ENCODE results near the gene MRGPRF. TPM values are rescaled to one million over a fixed set of nuclear protein-coding genes. Genes with fewer than 3 reads are reported as not detected.

MRGPRF gene
- total RNA-seq, 1 experiment from 2014 or later = 0.76 TPM

- H3K9me3 ChIP-seq (ENCODE audit: control insufficient read depth in 1 of 2, insufficient read depth in 1 of 2, low read depth in 1 of 2, low read length in 2 of 2) = no peaks in the 10 kb centered on the region
- H3K36me3 ChIP-seq (ENCODE audit: control insufficient read depth in 1 of 2, insufficient read depth in 2 of 2, low read length in 2 of 2) = no peaks in the 10 kb centered on the region
- no peak for TF ChIP-seq FOSL1 (IDR thresholded peaks at IDR 0.05; ENCODE audit: low read depth)
- no peak for TF ChIP-seq EZH2phosphoT487 (IDR thresholded peaks at IDR 0.05; ENCODE audit: borderline replicate concordance)
- no peak for TF ChIP-seq POLR2A (IDR thresholded peaks at IDR 0.05; ENCODE audit: borderline replicate concordance, extremely low read depth, insufficient read depth, insufficient read length)
- no peak for TF ChIP-seq ELF1 (IDR thresholded peaks at IDR 0.05; ENCODE audit: borderline replicate concordance, low read depth)
- no peak for TF ChIP-seq CBX3 (IDR thresholded peaks at IDR 0.05; ENCODE audit: low read depth)
- H2AFZ ChIP-seq (ENCODE audit: low read depth, low read length, poor library complexity, severe bottlenecking) = no peak overlapping the region
- H3K9ac ChIP-seq (ENCODE audit: low read length) = no peak overlapping the region
- ChIA-PET POLR2A (no interaction called here), CTCF (interaction anchor here (0.7 kb wide), 1 partner anchor 41 kb away, joined by 3 read pairs; no protein-coding TSS in a partner anchor), RAD21 (ENCODE audit: low non-redundant PET in 1 of 2, low total read pairs in 2 of 2, uncharacterized antibody in 2 of 2, unreplicated experiment in 2 of 2) (no interaction called here)
- peaks cover 8 to 30% of the 10 kb centered on the region in 2 experiments for H3K4me1 ChIP-seq (ENCODE audit: control insufficient read depth in 1 of 2, insufficient read depth in 2 of 2, low read length in 2 of 2)
- no peak for DNase-seq (ENCODE audit: low read depth, low spot score)
- H3K4me2 ChIP-seq (ENCODE audit: low read length) = no peak overlapping the region
- H3K4me3 ChIP-seq (replicated peaks in 1 of 2; ENCODE audit: low read depth in 1 of 2, low read length in 2 of 2) = no peak overlapping the region
- no peak overlapping the region for H3K27ac ChIP-seq (ENCODE audit: low read depth, low read length)
- no TSS peak for BruUV-seq (replicated peaks)
- no peak for ATAC-seq
- H4K20me1 ChIP-seq (ENCODE audit: insufficient read depth) = no peaks in the 10 kb centered on the region
- intact Hi-C loops (cut with micrococcal nuclease) = no loop called here
- no peaks in the 10 kb centered on the region for H3K27me3 ChIP-seq (ENCODE audit: insufficient read depth, low read length)
- H3K9me2 ChIP-seq (ENCODE audit: insufficient read depth) = no peaks in the 10 kb centered on the region
- H3K79me2 ChIP-seq (ENCODE audit: insufficient read depth, low read length) = no peaks in the 10 kb centered on the region
These were observed 9.7 kb downstream of the MRGPRF start for GRCh38 chr11:69003301-69003865.

- ChIA-PET RAD21 (ENCODE audit: low non-redundant PET in 1 of 2, low total read pairs in 2 of 2, uncharacterized antibody in 2 of 2, unreplicated experiment in 2 of 2) (no interaction called here), CTCF (interaction anchor here (0.7 kb wide), 1 partner anchor 42 kb away, joined by 3 read pairs; no protein-coding TSS in a partner anchor), POLR2A (no interaction called here)
- no peaks in the 10 kb centered on the region for H4K20me1 ChIP-seq (ENCODE audit: insufficient read depth)
- no peak for DNase-seq (ENCODE audit: low read depth, low spot score)
- H3K79me2 ChIP-seq (ENCODE audit: insufficient read depth, low read length) = no peaks in the 10 kb centered on the region
- H3K27me3 ChIP-seq (ENCODE audit: insufficient read depth, low read length) = no peaks in the 10 kb centered on the region
- ATAC-seq = no peak
- H2AFZ ChIP-seq (ENCODE audit: low read depth, low read length, poor library complexity, severe bottlenecking) = no peak overlapping the region
- no peak overlapping the region for H3K4me2 ChIP-seq (ENCODE audit: low read length)
- no peak overlapping the region for H3K27ac ChIP-seq (ENCODE audit: low read depth, low read length)
- H3K4me3 ChIP-seq (replicated peaks in 1 of 2; ENCODE audit: low read depth in 1 of 2, low read length in 2 of 2) = no peak overlapping the region
- H3K9ac ChIP-seq (ENCODE audit: low read length) = no peak overlapping the region
- no peaks in the 10 kb centered on the region for H3K9me3 ChIP-seq (ENCODE audit: control insufficient read depth in 1 of 2, insufficient read depth in 1 of 2, low read depth in 1 of 2, low read length in 2 of 2)
- no TSS peak for BruUV-seq (replicated peaks)
- no peaks in the 10 kb centered on the region for H3K36me3 ChIP-seq (ENCODE audit: control insufficient read depth in 1 of 2, insufficient read depth in 2 of 2, low read length in 2 of 2)
- H3K4me1 ChIP-seq (ENCODE audit: control insufficient read depth in 1 of 2, insufficient read depth in 2 of 2, low read length in 2 of 2) = peaks cover under 1 to 23% of the 10 kb centered on the region in 2 experiments
- TF ChIP-seq SIN3A (IDR thresholded peaks at IDR 0.05; ENCODE audit: low read depth) = no peak
- TF ChIP-seq CTCF (IDR thresholded peaks at IDR 0.05 in 2 of 3, conservative IDR thresholded peaks at IDR 0.05 in 1 of 3; ENCODE audit: borderline replicate concordance in 1 of 3, insufficient read depth in 1 of 3, low read depth in 2 of 3, low read length in 2 of 3) = no peak
- no peak for TF ChIP-seq ZNF274 (IDR thresholded peaks at IDR 0.05; ENCODE audit: low read depth, low read length)
- no peak for TF ChIP-seq FOSL1 (IDR thresholded peaks at IDR 0.05; ENCODE audit: low read depth)
- intact Hi-C loops (cut with micrococcal nuclease) = no loop called here
- no peaks in the 10 kb centered on the region for H3K9me2 ChIP-seq (ENCODE audit: insufficient read depth)
These were observed 10.3 kb downstream of the MRGPRF start for GRCh38 chr11:69002570-69003231.
